ENCODE data around the gene DMC1. TPM values are rescaled to one million over a fixed set of nuclear protein-coding genes. Genes with fewer than 3 reads are reported as not detected.
A peak's percentile ranks its signal among the peaks of the same experiment; 100 is the strongest.

The DMC1 gene
- total RNA-seq, 1 experiment from 2014 or later: 0.06 TPM

DNA sequence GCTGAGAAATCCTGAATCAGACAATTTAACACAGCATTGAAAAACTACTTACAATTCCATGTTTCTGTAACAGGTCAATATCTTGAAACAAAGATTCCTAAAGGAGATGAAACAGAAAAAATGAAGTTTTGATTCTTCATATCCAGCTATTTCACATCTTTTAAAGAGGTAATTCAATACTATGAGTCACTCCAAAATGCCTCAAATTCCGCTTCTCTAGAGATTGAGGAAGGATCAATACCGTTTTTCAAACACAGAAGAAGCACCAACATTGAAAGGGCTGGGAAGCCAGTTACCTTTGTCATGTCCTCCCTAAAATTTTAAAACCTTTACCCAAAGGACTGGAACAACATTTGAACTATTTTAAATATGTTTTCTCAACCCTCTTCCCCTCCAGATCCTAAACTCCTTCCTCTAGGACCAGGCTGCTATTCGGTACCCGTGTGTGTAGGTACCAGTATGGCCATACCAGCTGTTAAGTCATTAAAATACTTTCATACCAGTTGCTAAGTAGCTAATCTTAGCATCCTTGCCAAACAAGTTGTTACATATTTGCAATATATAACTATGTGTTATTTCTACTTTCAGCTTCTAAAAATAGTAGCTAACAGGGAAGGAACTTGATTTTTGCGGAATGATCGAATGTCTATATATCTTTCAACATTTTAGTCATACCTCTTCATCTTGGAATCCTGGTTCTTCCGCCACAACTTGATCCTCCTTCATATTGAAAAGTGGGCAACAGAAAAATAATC lies 2.3 kb downstream of the DMC1 start:
- no peak for DNase-seq (ENCODE audit: low read depth)

DNA sequence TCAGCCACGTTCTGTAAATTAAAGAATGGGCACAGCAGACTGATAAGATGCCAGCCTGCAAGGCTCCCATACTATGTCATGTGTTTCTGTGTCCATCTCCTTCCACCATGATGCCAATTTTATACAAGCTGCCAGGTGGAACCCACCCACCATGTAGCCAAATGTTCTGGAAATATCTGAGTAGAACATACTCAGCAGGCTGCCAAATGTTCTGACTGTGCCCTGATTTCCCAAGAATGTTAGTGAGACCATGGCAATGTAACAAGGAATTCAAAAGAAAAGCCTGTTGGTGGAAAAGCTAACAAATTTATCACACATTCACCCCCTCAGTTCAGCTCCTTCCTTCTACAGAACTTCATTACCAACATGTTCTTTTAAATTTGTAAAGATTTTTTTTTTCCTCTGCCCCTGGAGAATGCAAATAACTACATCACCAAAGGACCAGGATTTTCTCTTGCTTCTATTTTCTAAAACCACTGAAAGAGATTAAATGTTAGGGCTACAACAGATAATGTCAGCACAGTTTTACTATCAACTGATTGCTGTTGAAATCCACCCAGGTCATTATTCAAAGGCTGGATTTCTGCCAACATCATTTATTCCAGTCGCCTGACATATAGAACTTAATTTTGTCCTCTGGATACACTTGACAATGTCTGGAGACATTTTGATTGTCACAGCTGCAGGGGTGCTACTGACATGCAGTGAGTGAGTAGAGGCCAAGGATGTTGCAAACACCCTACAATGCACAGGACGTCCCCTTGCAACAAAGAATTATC lies 3.1 kb downstream of the DMC1 start:
- DNase-seq (ENCODE audit: low read depth): no peak

DNA sequence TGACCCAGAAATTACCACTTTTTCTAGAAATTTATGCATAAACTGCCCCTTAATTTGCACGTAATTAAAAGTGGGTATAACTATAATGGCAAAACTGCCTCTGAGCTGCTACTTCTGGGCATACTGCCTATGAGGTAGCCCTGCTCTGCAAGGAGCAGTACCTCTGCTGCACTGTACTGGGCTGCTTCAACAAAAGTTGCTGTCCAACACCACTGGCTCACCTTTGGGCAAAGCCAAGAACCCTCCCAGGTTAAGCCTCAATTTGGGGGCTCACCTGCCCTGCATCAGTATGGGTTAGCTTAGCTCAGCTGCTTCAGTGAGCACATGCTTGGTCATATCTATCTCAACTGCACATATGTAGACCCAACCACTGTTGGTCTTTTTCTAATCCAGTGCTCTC lies 4.5 kb downstream of the DMC1 start:
- DNase-seq (ENCODE audit: low read depth): no peak

DNA sequence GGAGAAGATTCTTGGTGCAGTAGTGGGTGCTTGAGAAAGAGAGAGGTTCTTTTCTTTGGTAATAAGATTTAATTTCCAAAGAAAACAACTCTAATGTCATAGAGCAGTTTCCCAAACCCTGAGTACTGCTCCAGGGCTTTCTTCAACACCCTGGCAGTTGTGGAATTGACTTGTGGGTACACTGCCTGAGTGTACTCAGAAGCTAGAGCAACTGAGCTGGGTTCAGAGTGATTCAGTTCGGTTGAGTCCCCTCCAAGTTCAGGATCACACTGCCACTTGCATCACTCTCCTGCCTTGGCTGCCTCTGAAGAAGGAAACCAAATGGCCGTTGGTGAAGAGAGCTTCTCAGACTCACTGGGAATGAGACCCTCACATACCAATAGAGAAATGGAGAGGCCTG lies 5.3 kb downstream of the DMC1 start:
- no peak for DNase-seq (ENCODE audit: low read depth)

DNA sequence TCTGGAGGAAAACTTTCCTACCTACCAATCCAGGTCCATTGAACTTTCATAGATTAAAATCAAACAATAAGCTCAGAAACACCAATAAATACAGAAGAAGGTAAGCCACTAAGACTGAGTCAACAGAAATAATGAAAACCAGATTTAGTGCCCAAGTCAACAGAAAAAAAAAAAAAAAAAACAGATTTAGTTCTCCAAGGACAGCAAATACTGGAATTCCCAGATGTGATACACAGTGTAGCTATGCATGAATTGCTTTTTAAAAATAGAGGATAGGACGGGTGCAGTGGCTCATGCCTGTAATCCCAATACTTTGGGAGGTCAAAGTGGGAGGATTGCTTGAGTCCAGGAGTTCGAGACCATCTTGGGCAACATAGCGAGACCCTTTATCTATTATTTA lies 15.7 kb downstream of the DMC1 start:
- DNase-seq (ENCODE audit: low read depth): no peak

DNA sequence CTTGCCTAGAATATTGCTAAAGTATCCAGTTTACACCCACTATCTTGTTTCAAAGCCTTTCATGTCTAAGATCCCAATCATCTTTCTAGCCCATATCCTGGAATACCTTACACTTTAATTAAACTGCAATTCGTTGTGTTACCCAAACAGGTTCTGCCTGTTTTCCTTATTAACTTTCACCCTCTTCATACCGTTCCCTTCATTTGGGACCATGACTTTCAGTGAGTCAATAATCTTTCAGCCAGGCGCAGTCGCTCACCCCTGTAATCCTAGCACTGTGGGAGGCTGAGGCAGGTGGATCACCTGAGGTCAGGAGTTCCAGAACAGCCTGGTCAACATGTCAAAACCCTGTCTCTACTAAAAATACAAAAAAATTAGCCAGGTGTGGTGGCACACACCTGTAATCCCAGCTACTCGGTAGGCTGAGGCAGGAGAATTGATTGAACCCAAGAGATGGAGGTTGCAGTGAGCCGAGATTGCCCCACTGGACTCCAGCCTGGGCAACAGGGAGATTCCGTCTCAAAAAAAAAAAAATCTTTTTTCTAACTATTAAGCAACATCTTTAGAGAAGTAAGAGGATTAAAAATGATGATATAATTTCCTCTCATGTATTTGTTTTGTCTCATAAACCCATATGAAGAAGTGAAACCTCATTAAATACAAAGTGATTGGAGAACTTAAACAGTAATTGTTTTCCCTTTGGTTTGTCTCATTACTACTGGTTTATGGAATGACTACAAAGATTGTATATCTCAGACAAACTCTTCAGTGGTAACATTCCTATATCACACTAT lies 20.7 kb downstream of the DMC1 start:
- no peak for DNase-seq (ENCODE audit: low read depth)

DNA sequence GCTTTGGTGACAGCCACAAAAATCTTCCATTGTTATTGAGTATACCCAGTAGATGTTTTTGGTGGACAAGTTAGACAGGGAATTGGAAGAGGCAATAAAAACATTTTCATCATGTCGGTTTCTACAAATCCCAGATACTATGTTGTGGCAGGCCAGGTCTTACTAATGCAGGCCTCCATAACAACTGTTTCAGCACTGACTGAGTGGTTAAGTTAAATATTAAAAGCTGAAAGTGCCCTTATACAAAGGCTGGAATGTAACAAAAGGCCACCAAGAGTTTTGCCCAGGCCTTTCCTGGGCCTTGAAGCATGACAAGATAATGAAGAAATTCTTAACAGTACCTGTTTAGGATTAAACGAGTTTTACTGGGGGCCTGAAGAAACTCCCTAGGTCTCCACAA lies 29.3 kb downstream of the DMC1 start:
- no peak for DNase-seq (ENCODE audit: low read depth)

DNA sequence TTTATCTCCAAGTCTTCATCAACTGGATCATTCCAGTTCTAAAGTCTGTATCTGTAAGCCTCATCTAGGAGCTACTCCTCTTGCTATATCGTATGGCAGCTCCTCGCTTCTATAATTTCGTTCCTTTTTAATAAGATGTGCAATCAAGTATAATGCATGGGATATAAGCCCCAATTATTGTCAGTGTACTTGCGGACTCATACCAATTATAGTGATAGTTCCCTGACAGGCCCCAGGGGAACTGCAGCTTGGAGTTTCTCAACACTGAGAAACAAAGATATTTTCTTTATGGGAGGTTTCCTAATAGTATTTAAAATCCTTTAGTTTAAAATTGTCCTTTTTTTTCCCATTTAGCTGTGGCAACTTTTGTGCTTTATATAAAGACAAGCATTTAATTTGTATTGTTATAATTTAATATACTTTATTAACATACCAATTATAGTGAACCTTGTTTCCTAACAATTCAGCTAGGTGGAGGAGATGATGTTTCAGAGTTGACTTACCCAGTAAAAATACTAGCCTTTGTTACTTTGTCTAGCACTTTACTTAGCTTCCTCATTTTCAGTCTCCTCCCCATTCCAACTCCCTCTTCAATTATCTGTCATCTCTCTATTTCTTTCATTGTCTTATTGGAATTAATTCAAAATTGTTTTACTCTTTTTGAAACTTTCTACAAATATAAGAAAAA lies 38.6 kb downstream of the DMC1 start:
- no peak for DNase-seq (ENCODE audit: low read depth)

DNA sequence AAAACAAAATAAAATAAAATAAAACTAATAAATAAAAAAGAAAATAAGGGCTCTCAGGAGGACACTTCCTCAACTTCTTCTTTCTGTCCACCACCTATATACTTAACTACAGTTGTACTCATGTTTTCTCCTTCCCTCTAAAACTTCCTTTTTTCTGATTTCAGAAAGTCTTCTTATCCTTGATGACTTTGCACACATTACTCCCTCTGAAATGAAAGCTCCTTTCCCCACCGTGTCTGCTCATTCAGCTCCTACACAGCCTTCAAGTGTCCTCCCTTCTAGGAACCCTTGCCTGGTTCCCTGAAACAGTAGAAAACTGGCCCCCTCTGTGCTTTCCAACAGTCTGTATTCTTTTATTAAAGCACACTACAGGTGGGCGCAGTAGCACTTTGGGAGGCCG lies 45.6 kb downstream of the DMC1 start:
- no peak for DNase-seq (ENCODE audit: low read depth)

DNA sequence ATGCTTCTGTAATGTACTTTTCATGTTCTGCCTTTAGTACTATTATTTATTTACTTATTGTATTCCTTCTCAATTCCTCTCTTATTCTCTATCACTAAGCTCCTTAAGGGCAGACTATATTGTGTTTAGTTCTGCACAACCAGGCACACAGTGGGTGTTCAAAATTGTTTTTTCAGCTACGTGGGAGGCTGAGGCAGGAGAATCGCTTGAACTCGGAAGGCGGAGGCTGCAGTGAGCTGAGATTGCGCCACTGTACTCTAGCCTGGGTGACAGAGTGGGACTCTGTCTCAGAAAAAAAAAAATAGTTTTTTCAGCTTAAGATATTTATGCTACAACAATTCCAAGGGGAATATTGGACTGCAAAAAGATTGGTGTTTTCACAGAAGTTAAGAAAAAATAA lies 46.5 kb downstream of the DMC1 start:
- DNase-seq (ENCODE audit: low read depth): no peak

DNA sequence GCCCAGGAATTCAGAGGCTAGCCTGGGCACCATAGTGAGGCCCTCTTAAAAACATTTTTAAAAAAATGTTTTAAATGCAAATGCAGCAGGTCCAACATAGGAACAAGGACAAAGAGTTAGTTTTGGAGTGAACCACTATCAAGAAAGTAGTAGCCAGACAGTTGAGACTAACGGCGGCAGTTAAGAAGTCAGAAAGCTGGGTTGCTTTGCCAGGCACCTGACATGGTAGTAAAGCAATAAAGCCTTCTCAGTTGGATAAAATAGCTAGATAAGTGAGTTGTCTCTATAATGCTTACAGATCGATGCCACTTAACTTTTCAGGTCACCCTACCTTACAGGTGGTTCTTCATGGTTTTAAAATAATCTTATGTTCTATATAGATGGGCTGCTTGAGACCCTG lies 47.0 kb downstream of the DMC1 start:
- DNase-seq (ENCODE audit: low read depth): no peak

DNA sequence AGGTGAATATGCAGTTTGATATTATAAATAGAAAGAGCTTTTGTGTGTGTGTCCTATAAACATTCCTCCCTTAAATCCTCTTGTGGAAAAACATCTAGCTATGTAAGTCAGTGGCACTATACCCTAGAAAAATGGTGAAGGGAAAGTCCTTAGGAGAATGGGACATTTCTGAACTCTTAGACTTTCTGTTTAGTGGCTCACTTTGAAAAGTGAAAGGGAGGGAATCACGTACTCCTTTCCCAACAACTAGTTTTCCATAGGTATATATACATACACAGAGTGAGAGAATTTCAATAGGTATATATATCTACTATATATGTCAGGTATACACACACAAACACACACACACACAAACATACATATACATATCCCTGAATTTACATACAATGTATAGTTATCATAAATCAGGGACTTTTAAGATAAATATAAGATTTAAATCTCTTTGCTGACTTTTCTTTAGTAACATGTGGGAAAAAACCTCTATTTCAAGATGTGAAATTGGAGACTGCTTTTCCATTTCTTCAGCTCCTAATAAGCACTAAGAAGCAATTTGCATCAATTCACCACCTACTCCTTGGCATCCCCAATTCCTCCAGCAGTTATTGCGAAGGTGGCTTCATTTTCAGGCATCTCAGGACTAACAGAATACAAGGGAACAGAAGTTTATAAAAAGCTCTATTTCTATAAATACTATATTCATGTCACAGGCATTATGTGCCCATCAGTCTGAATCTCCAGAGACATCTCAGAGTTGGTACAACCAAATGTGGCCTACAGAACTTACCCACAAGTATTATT lies 50.3 kb downstream of the DMC1 start:
- DNase-seq (ENCODE audit: low read depth): no peak

DNA sequence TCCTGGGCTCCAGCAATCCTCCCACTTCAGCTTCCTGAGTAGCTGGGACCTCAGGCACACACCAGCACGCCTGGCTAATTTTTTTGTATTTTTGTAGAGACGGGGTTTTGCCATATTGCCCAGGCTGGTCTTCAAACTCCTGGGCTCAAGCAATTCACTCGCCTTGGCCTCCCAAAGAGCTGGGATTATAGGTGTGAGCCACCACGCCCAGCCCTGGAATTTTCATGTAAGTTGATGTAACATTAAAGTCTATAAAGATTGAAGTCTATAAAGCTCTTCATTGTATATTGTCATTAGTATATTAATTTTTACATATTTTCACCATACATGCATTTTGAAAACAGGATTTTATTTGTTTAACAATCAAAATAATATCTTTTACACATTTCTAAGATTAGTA lies 51.4 kb downstream of the DMC1 start:
- DNase-seq (ENCODE audit: low read depth): no peak

DNA sequence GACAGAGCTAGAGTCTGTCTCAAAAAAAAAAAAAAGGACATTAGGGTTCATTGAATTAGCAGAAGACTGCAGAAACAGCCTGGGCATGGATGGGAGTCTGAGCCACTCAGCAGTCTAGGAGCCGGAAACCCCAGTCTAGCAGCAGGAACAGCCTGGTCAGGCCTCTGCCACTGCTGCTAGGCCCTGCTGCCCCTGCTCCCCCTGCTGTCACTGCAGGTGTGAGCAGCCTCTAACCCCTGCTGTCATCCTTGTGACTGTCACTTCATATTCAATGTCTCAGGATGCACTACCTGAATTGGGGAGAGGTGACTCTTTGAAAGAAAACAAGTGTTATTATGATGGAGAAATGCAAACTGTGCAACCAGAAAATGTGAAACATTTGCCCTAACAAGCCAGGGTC lies 56.9 kb downstream of the DMC1 start:
- no peak for DNase-seq (ENCODE audit: low read depth)

DNA sequence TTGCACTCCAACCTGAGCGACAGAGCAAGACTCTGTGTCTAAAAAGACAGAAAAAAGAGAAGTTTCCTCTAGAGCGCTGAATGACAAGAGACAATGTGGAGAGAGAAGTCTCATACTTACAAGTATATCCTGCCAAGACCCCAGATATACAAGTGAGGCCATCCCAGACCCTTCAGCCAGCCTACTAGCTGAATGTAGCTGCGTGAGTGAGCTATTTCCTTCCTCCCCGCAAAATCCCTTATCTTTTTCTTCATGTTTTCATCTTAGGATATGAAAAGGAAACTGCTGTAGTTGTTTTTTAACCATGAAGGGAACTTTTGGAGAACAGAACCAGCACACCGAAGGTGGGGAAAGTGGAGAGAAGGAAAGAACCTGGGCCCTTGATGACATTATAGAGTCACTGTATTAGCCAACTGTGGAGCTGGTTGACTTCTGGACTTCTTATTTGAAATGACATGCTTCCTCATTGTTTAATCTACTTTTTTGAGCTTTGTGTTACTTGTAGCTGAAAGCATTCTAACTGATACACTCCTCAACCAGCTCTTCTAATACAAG lies 59.5 kb downstream of the DMC1 start:
- no peak for DNase-seq (ENCODE audit: low read depth)

DNA sequence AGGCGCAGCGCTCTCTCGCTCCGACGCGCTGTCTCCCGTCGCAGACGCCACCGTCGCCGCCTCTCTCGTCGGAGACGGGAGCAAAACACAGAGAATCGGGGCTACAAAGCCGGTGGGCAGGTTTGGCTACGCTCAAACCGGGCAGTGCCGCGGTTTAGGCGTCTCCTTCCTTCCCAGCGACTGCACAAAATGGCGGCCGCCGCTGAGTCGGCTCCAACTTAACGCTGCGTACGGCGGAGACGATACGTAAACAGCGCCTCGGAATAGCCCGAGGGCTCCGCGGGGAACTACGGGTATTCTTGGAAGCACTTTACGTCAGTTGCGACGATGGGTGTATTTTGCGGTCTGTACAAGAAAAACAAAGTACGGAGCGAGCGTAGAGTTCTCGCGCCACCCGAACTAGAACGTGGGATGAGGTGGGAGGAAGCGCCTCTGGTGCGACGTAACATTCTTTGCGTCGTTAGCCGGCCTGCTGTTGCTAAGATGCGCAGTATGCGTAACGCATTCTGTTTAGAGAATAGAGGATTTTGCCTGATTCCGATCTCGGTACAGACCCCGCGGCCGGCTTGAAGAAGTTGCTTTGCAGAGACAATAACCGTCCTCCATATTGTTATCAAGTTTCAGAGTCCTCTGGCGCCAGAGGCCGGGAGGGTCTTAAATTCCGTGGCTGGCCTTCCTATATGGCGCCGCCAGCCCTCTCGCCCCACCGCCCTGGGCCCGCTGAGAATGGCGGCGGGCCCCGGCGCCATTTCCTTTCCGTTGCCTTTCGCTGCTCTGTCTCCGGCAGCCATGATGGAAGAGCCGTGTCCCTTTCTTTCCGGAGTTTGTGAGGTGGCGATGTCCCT lies 63.6 kb downstream of the DMC1 start, which contains the start of gene DDX17:
TSS of gene DDX17 (minus strand) at position 194 of the 845 bp plus-strand sequence.
- DNase-seq (ENCODE audit: low read depth): peak; percentile 95

DNA sequence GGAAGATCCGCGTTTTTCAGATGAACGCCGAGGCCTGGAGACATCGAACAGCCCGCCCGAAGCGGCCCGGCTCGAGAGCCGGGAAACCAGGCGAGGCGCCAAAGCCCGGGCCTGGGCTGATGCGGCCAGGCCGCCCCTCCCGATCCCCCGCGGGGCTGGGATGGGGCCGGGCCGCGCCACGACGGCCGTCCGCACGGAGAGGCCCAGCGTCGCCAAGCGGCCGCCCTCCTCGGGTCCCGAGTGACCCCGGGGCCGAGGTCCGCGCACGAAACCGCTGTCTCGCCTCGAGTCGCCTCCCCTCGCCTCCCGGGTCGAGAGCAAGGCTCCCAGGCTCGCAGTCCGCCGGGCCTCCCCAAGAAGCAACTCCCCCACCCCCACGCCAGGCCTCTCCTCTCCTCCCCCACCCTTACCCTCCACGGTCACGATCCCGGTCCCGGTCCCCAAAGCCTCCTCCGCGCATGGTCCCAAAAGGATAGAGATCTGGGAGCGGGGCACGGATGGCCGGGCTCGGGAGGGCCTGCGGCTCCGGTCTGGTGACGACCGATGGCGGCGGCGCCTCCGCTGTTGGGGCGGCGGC lies 64.4 kb downstream of the DMC1 start:
- DNase-seq (ENCODE audit: low read depth): peak; percentile 49

DNA sequence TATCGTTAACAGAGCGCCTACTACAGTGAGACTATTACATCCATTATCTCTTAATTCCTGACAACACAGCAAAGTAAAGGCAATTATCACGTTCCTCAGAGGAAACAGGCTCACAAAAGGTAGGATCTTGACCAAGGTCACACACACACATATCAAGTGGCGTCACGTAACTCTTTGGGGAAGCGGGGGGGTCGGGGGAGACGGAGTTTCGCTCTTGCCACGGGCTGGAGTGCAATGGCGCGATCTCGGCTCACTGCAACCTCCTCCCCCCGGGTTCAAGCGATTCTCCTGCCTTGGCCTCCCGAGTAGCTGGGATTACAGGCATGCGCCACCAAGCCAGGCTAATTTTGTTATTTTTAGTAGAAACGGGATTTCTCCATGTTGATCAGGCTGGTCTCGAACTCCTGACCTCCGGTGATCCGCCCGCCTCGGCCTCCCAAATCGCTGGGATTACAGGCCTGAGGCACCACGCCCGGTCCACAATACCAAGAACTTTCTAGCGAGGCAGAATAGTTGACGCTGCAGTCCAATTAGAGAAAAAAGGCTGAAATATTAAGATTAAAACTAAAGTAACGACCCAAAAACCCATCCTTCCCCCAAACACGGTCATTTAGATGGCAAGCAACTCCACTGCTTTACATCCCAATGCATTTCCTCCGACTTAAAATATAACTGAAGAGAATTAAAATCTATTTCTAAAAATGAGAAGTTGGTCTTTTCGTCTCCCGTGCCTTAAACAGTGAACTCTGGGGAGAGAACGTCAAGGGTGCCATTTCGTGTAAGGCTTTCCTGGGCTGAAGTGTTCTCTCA lies 65.0 kb downstream of the DMC1 start:
- DNase-seq (ENCODE audit: low read depth): peak; percentile 45

DNA sequence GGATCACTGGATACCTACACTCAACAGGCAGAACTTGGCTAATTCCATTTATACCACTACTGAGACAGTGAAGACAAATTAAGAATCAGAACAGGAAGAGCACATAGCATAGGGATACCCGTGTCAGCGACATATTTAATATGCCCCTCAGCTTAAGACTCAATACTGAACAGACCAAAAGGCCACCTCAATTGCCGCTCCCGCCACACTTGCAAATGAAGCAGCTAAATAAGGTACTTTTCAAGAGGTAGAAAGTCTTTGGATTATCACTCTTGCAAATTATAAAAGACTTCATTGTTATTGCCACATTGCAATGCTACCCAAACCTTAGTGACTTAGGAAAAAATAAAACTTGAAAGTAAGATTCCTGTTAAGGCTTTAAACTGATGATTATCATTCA lies 67.0 kb downstream of the DMC1 start:
- no peak for DNase-seq (ENCODE audit: low read depth)

Data from Daoy (cell line).